HuH-7 (cell line): Measurements from ENCODE around the gene EXOC2.

ENCODE experiments used
- DNase-seq: peaks from one replicate; pipeline ENCODE4 v3.0.0; 2011; ENCODE audit warnings: low spot score

The EXOC2 gene

GRCh38 chr6:465531-466348, 227.2 kb downstream of the EXOC2 start:
- no peak for DNase-seq

GRCh38 chr6:456887-457286, 236.1 kb downstream of the EXOC2 start:
- DNase-seq, result no peak

- DNase-seq, result no peak
Observed at GRCh38 chr6:456358-456867, 236.5 kb downstream of the EXOC2 start.

- DNase-seq, result no peak
Observed at GRCh38 chr6:455835-456234, 237.1 kb downstream of the EXOC2 start.

- DNase-seq, result no peak
Observed at GRCh38 chr6:455006-455585, 237.8 kb downstream of the EXOC2 start.

GRCh38 chr6:454148-454991, 238.6 kb downstream of the EXOC2 start:
- DNase-seq, result no peak

GRCh38 chr6:453152-453551, 239.8 kb downstream of the EXOC2 start:
- DNase-seq, result no peak

- no peak for DNase-seq
Observed at GRCh38 chr6:452301-453067, 240.5 kb downstream of the EXOC2 start.

- DNase-seq, result no peak
Observed at GRCh38 chr6:451847-452246, 241.1 kb downstream of the EXOC2 start.

GRCh38 chr6:451336-451735, 241.6 kb downstream of the EXOC2 start:
- no peak for DNase-seq

GRCh38 chr6:449486-450419, 243.2 kb downstream of the EXOC2 start:
- DNase-seq, result no peak

- DNase-seq, result no peak
Observed at GRCh38 chr6:449057-449430, 243.9 kb downstream of the EXOC2 start.

GRCh38 chr6:448296-449056, 244.5 kb downstream of the EXOC2 start:
- no peak for DNase-seq

GRCh38 chr6:447381-448165, 245.4 kb downstream of the EXOC2 start:
- DNase-seq, result no peak

- DNase-seq, result no peak
Observed at GRCh38 chr6:446418-447366, 246.2 kb downstream of the EXOC2 start.

- no peak for DNase-seq
Observed at GRCh38 chr6:445571-446417, 247.1 kb downstream of the EXOC2 start.

- no peak for DNase-seq
Observed at GRCh38 chr6:444653-445275, 248.2 kb downstream of the EXOC2 start.
